H9 (cell line): ENCODE data around the gene KCTD18. TPM values are rescaled to one million over a fixed set of nuclear protein-coding genes. Genes with fewer than 3 reads are reported as not detected.

ENCODE experiments used
- DNase-seq: peaks from one replicate; pipeline ENCODE4 v3.0.0-alpha.2; 2017
- H2AFZ ChIP-seq: one replicate; pipeline ENCODE4 v1.6.1; 2013; ENCODE audit warnings: mild to moderate bottlenecking, low read length, control low read depth, moderate library complexity
- H2AK5ac ChIP-seq: 2 replicates; pipeline ENCODE4 v1.6.1; 2013; ENCODE audit warnings: low read length, control low read depth, mixed read lengths; ENCODE audit not compliant: insufficient read length
- H2BK120ac ChIP-seq: one replicate; pipeline ENCODE4 v1.6.1; 2013; ENCODE audit warnings: low read depth, mild to moderate bottlenecking, low read length, control low read depth, inconsistent platforms; ENCODE audit not compliant: poor library complexity, severe bottlenecking
- H2BK12ac ChIP-seq: 2 replicates; pipeline ENCODE4 v1.6.1; 2013; ENCODE audit warnings: low read length, control low read depth, mixed read lengths, low read depth; ENCODE audit not compliant: insufficient read length
- H2BK15ac ChIP-seq: 2 replicates; pipeline ENCODE4 v1.6.1; 2013; ENCODE audit warnings: low read depth, low read length, control low read depth
- H2BK20ac ChIP-seq: one replicate; pipeline ENCODE4 v1.6.1; 2013; ENCODE audit warnings: low read depth, mild to moderate bottlenecking, low read length, control low read depth, inconsistent platforms; ENCODE audit not compliant: poor library complexity, severe bottlenecking
- H2BK5ac ChIP-seq: 2 replicates; pipeline ENCODE4 v1.6.1; 2013; ENCODE audit warnings: low read length, control low read depth, mixed read lengths; ENCODE audit not compliant: insufficient read length
- H3K14ac ChIP-seq: 2 replicates; pipeline ENCODE4 v1.6.1; 2013; ENCODE audit warnings: low read length, control low read depth; ENCODE audit not compliant: insufficient read depth
- H3K18ac ChIP-seq: 2 replicates; pipeline ENCODE4 v1.6.1; 2013; ENCODE audit warnings: low read depth, mild to moderate bottlenecking, mixed read lengths, low read length, control low read depth; ENCODE audit not compliant: insufficient read length
- H3K23ac ChIP-seq: 2 replicates; pipeline ENCODE4 v1.6.1; 2013; ENCODE audit warnings: low read length, control low read depth, mixed read lengths, low read depth; ENCODE audit not compliant: insufficient read length
- H3K23me2 ChIP-seq: 2 replicates; pipeline ENCODE4 v1.6.1; 2013; ENCODE audit warnings: low read depth, mild to moderate bottlenecking, mixed read lengths, low read length, control low read depth; ENCODE audit not compliant: insufficient read length, poor library complexity, severe bottlenecking
- H3K27ac ChIP-seq: 2 replicates; pipeline ENCODE4 v1.5.1; 2013; ENCODE audit warnings: low read length, control low read depth, mixed read lengths, low read depth; ENCODE audit not compliant: insufficient read length
- H3K27me3 ChIP-seq: 2 replicates; pipeline ENCODE4 v1.6.1; 2013; ENCODE audit warnings: low read length, control low read depth, inconsistent platforms; ENCODE audit not compliant: insufficient read depth
- H3K4ac ChIP-seq: 2 replicates; pipeline ENCODE4 v1.6.1; 2013; ENCODE audit warnings: low read depth, mild to moderate bottlenecking, control low read depth, inconsistent platforms, low read length, moderate library complexity
- H3K4me1 ChIP-seq: 2 replicates; pipeline ENCODE4 v1.6.1; 2013; ENCODE audit warnings: low read length, control low read depth, inconsistent platforms; ENCODE audit not compliant: insufficient read depth
- H3K4me2 ChIP-seq: 2 replicates; pipeline ENCODE4 v1.6.1; 2013; ENCODE audit warnings: low read length, control low read depth, mixed read lengths; ENCODE audit not compliant: insufficient read length, insufficient read depth
- H3K56ac ChIP-seq: 2 replicates; pipeline ENCODE4 v1.6.1; 2013; ENCODE audit warnings: low read depth, mild to moderate bottlenecking, mixed read lengths, low read length, control low read depth; ENCODE audit not compliant: insufficient read length
- H3K79me1 ChIP-seq: 2 replicates; pipeline ENCODE4 v1.6.1; 2013; ENCODE audit warnings: low read depth, mild to moderate bottlenecking, moderate library complexity, low read length, control low read depth, inconsistent platforms; ENCODE audit not compliant: insufficient read depth, poor library complexity, severe bottlenecking
- H3K79me2 ChIP-seq: 2 replicates; pipeline ENCODE4 v1.6.1; 2013; ENCODE audit warnings: low read length, control low read depth, inconsistent platforms; ENCODE audit not compliant: insufficient read depth
- H3K9ac ChIP-seq: 2 replicates; pipeline ENCODE4 v1.6.1; 2013; ENCODE audit warnings: low read length, control low read depth, mixed read lengths; ENCODE audit not compliant: insufficient read length; ENCODE audit errors: extremely low read depth
- H3K9me3 ChIP-seq: one replicate; pipeline ENCODE4 v1.6.1; 2013; ENCODE audit warnings: low read depth, low read length, inconsistent platforms; ENCODE audit not compliant: control insufficient read depth
- H3T11ph ChIP-seq: one replicate; pipeline ENCODE4 v1.6.1; 2013; ENCODE audit warnings: mild to moderate bottlenecking, low read length, control low read depth, inconsistent platforms
- H4K20me1 ChIP-seq: one replicate; pipeline ENCODE4 v1.6.1; 2013; ENCODE audit not compliant: control insufficient read depth, insufficient read length, insufficient read depth
- H4K5ac ChIP-seq: 2 replicates; pipeline ENCODE4 v1.6.1; 2013; ENCODE audit warnings: low read depth, mild to moderate bottlenecking, mixed read lengths, low read length, control low read depth; ENCODE audit not compliant: insufficient read length
- H4K8ac ChIP-seq: replicated peaks from 2 replicates; pipeline ENCODE4 v1.6.1; 2013; ENCODE audit warnings: low read length, control low read depth, mixed read lengths, low read depth; ENCODE audit not compliant: insufficient read length
- H4K91ac ChIP-seq: 2 replicates; pipeline ENCODE4 v1.6.1; 2013; ENCODE audit warnings: low read depth, mild to moderate bottlenecking, moderate library complexity, mixed read lengths, low read length, control low read depth; ENCODE audit not compliant: insufficient read length
- H3K27ac Mint-ChIP-seq, 3 experiments: 2 replicates in 2 of 3; 3 replicates in 1 of 3; pipeline ENCODE4 v1.8.0; 2020 to 2021; ENCODE audit warnings: mixed read lengths in 3 of 3, mild to moderate bottlenecking in 1 of 3, moderate library complexity in 1 of 3
- H3K27me3 Mint-ChIP-seq: 2 replicates; pipeline ENCODE4 v1.8.0; 2021; ENCODE audit warnings: low read depth, mild to moderate bottlenecking, moderate library complexity, mixed read lengths
- H3K36me3 Mint-ChIP-seq, 3 experiments: 2 replicates in 2 of 3; 3 replicates in 1 of 3; pipeline ENCODE4 v1.8.0; 2020 to 2021; ENCODE audit warnings: low read depth in 3 of 3, mixed read lengths in 3 of 3; ENCODE audit not compliant: insufficient read depth in 1 of 3
- H3K4me1 Mint-ChIP-seq, 2 experiments: 2 replicates each; pipeline ENCODE4 v1.8.0; 2020; ENCODE audit warnings: mixed read lengths in 2 of 2
- H3K4me3 Mint-ChIP-seq, 2 experiments: 2 replicates in 1 of 2; 3 replicates in 1 of 2; pipeline ENCODE4 v1.8.0; 2020 to 2021; ENCODE audit warnings: mild to moderate bottlenecking in 2 of 2, mixed read lengths in 2 of 2, moderate library complexity in 1 of 2
- H3K9me3 Mint-ChIP-seq, 2 experiments: 2 replicates in 1 of 2; 3 replicates in 1 of 2; pipeline ENCODE4 v1.8.0; 2020; ENCODE audit warnings: mild to moderate bottlenecking in 2 of 2, mixed read lengths in 2 of 2, moderate library complexity in 1 of 2
- WGBS: extraction: QIAGEN DNeasy Blood & Tissue Kit; methylation state at CpG from one replicate; pipeline ENCODE4 v1.1.7; 2013; ENCODE audit warnings: missing lambda C conversion rate, low lambda C conversion rate, mixed read lengths; ENCODE audit not compliant: insufficient read length; ENCODE audit errors: extremely low coverage; 5-methylcytosine and 5-hydroxymethylcytosine counted together
- total RNA-seq: library from RNA; stranded (reverse); gene quantifications from 2 replicates; pipeline ENCODE4 v1.2.1, GENCODE V29; 2021
- TF ChIP-seq, protein P1 (sequence below): fragments of 200-600 bp; sonication (generic); conservative IDR thresholded peaks from 3 replicates; pipeline ENCODE4 v1.8.0; 2021; ENCODE audit warnings: antibody characterized with exemption, mild to moderate bottlenecking

Gene KCTD18
- total RNA-seq, 1 experiment from 2014 or later = 4.9 TPM

DNA sequence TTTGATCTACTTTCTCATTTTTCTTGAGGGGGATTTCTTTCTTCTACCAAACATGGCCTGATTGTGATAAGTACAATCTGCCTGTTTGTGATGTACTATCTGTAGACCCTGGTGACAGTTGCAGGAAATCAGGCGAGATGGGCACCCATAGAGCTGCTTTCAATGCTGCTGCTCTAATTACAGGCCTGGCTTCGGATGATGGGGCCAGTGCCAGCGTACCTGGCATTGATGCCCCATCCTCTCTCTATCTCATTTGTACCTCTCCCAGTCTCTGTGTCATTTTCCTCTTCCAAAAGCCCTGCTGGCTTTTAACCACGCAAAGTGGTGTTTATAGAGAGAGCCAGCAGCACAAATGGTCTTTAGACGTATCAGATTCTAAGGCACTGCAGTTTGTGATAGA is 69.9 kb downstream of the KCTD18 start:
- no peak overlapping the region for H2BK5ac ChIP-seq
- TF ChIP-seq, protein P1, sequence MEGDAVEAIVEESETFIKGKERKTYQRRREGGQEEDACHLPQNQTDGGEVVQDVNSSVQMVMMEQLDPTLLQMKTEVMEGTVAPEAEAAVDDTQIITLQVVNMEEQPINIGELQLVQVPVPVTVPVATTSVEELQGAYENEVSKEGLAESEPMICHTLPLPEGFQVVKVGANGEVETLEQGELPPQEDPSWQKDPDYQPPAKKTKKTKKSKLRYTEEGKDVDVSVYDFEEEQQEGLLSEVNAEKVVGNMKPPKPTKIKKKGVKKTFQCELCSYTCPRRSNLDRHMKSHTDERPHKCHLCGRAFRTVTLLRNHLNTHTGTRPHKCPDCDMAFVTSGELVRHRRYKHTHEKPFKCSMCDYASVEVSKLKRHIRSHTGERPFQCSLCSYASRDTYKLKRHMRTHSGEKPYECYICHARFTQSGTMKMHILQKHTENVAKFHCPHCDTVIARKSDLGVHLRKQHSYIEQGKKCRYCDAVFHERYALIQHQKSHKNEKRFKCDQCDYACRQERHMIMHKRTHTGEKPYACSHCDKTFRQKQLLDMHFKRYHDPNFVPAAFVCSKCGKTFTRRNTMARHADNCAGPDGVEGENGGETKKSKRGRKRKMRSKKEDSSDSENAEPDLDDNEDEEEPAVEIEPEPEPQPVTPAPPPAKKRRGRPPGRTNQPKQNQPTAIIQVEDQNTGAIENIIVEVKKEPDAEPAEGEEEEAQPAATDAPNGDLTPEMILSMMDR = no peak
- H3K79me1 ChIP-seq = no peaks in the 10 kb centered on the region
- no peak overlapping the region for H3K23ac ChIP-seq
- DNase-seq = no peak
- Mint-ChIP-seq H3K9me3 (no peaks in the 10 kb centered on the region), H3K36me3 (peaks cover 10 to 57% (median 31%) of the 10 kb centered on the region in 3 experiments; a peak in 6 of 7 replicates), H3K4me3 (no peak overlapping the region), H3K27ac (peak overlapping the region in 2 of 3 experiments; percentile 33 to 41; a peak in 2 of 7 replicates), H3K4me1 (no peaks in the 10 kb centered on the region), H3K27me3 (no peaks in the 10 kb centered on the region)
- H3K4me1 ChIP-seq = no peaks in the 10 kb centered on the region
- H3K14ac ChIP-seq = no peak overlapping the region
- H3K27ac ChIP-seq = no peak overlapping the region
- H3K9me3 ChIP-seq = no peaks in the 10 kb centered on the region
- H3K56ac ChIP-seq = no peak overlapping the region
- no CpG with 5 or more reads among the region's 5 CpGs for WGBS
- no peak overlapping the region for H3K9ac ChIP-seq
- H2BK15ac ChIP-seq = no peak overlapping the region
- no peak overlapping the region for H2AFZ ChIP-seq
- no peak overlapping the region for H2BK12ac ChIP-seq
- H3K4ac ChIP-seq = no peak overlapping the region
- no peak overlapping the region for H3K4me2 ChIP-seq
- H3T11ph ChIP-seq = no peak overlapping the region
- no peak overlapping the region for H4K5ac ChIP-seq
- no peaks in the 10 kb centered on the region for H4K20me1 ChIP-seq
- H3K79me2 ChIP-seq = no peaks in the 10 kb centered on the region
- H2BK120ac ChIP-seq = no peak overlapping the region
- H3K23me2 ChIP-seq = no peaks in the 10 kb centered on the region
- H4K8ac ChIP-seq = no peak overlapping the region
- H2AK5ac ChIP-seq = no peak overlapping the region
- H3K27me3 ChIP-seq = no peaks in the 10 kb centered on the region
- no peak overlapping the region for H3K18ac ChIP-seq
- H4K91ac ChIP-seq = no peak overlapping the region
- H2BK20ac ChIP-seq = no peak overlapping the region

Other genes with a start within 250 kb of the KCTD18 start
- 45.9 and 47.3 TPM in 2 replicates for gene SPATS2L, start 203.4 kb downstream of the KCTD18 start, total RNA-seq
- 25.6 and 27.0 TPM in 2 replicates for gene SGO2, start 16.1 kb upstream of the KCTD18 start, total RNA-seq
- gene AOX1, start 75.9 kb upstream of the KCTD18 start, total RNA-seq = 3.5 and 4.8 TPM in 2 replicates